ENCODE data around the gene IL4I1. TPM values are rescaled to one million over a fixed set of nuclear protein-coding genes. Genes with fewer than 3 reads are reported as not detected.

IL4I1 gene
- polyA plus RNA-seq, 3 donors = 3.2 to 3.5 (median 3.2) TPM

DNA sequence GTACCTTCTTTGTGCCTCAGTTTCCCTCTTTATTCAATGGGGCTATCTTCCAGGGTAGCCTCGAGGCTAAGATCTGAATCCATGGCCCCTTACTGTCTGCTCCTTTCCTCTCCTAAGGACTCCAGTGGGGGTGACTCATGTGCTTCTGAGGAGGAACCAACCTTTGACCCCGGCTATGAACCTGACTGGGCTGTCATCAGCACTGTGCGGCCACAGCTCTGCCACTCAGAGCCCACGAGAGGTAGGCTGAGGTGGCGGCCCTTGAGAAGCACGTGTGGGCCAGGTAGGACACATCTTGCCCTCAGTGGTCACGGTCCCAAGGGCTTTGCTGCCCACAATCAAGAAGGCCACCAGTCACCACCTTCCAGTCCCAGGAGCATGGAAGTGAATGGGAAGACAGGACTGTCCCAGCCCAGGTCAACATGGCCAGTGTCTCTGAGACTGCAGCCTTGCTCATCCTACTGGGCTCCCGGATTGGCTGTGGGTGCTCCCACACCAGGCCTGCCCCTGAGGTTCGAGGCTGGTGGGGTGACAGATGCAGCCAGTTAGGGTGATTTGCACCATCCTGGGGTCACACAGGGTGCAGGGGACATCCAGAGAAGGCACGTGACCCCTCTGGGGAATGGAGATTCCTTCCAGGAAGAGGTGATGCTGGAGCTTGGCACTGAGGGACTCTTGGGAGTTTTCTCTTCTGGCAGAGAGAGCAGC, 16.4 kb downstream of the IL4I1 start:
- DNase-seq (ENCODE audit: low read depth in 3 of 3, low spot score in 2 of 3) = no peak

DNA sequence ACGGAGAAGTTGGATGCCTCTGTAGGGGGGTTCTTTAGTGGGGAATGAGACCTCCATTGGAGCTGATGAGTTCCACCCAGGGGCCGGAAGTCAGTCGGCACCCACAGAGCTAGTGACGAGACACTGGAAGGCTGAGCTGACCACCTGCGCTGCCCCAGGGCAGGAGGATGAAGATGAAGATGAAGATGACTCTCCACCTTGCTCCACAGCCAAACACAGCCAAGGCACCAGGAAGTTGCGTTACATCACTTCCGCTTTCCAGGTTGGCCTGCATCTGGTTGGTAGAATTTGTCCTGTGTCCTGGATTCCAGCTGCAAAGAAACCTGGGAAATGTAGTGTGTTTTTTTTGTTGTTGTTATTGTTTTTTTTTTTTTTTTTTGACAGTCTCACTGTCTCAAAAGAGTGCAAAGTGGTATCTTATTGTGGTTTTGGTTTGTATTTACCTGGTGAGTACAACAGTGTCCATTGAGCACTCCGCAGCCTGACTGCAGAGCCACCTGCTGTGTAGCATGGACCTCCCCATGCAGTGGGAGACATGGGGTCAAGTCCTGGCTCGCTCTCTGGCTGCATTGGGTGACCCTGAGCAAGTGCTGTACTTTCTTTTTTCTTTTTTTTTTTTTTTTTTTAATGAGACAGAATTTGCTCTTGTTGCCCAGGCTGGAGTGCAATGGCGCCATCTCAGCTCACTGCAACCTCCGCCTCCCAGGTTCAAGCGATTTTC, 17.3 kb downstream of the IL4I1 start:
- DNase-seq (ENCODE audit: low read depth in 3 of 3, low spot score in 2 of 3) = no peak

DNA sequence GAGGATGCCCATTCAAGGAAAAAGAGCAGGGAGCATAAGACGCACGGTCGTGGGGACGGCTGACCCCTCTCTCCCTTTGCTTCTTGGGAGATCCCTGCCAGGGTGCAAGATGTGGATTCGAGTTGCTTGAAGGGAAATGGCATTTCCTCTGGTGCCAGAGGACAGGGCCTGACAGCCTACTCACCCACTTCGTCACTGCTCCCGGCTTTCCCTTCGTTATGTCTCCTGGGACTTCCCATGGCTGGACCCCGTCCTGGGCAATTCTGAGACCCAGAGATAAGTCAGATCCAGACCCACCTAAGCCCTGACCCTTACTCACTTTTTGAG, 18.0 kb downstream of the IL4I1 start:
- no peak for DNase-seq (ENCODE audit: low read depth in 3 of 3, low spot score in 2 of 3)

DNA sequence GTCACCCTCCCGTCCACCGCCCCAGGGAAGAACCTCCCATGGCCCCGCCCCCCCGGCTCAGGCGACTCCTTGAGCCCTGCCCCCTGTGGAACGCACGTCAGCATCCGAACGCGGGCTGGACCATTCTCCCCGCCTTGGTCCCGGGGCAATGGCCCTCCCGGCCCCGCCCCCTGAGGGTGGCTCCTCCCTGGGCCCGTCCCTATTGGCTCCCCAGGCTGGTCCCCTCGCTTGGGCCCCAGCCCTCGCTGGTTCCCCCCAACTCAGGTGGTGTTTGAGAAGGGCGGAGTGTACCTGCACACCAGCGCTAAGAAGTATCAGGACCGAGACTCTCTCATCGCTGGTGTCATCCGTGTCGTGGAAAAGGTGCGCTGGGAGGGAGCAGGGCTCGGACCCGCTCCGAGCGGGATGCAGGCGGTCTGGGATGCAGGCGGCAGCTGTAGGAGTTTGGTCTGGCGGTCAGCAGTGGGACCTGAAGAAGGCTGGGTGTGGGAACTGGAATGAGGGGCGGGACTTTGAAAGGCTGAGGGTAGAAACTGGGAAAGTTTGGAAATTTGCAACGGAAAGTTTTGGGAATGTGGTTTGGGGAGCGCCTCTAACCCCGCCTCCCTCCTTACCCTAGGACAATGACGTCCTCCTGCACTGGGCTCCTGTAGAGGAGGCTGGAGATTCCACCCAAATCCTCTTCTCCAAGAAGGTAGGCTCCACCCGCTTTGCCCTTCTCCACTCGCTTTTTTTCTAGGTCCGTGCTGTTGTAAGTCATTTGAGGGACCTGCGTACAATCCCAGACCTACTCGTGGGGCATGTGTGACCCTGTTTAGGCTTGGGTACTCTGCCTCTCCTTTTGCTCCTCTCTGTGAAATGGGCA, 18.6 kb downstream of the IL4I1 start:
- peak in 2 of 3 donors; percentile 95 to 97 for DNase-seq (ENCODE audit: low read depth in 3 of 3, low spot score in 2 of 3)

DNA sequence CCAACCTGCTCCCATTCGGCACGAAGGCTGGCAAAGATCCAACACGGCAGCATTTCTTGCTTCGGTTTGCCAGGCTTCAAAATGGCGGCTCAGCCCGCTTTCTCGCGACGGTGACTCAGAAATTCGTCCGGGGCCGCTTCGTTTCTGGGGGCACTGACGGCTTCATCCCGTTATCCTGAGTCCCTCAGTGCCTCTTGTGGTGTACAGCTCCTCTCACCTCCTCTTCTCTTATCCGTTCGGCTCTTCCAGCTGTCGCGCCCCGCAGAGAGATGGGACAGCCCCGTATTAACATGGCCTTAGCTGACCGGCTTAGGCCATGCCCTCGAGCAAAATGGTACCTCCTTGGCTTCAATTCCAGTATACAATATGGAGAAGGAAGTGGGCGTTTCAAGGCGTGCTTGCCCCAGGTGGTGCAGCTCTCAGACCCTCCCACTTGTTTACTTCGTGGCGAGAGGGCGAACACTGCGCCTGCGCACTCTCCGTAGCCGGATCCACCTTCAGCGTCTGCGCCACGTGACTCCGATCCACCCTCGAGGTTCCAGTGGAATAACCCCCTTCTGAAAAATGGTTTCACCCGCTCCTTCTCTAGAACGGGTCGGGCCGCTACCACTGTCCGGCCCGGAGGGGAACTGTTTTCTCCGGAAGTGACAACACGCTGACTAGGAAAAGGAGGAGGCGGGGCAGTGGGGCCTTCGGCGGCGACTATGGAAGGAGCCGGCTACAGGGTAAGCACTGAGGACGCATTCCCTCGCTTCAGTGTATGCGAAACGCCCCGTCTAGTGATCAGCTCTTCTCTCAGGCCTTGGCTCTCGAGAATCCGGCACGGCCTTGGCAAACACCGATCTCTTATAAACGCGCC, 19.4 kb downstream of the IL4I1 start, which contains the start of the genes AKT1S1 and TBC1D17:
Gene AKT1S1, minus strand, starts transcription at position 336 of the 859 bp plus-strand sequence. CDS start 4,060 bp downstream, outside the sequence.
Gene TBC1D17, plus strand, starts transcription at position 683 of the 859 bp plus-strand sequence. Its CDS starts 22 bp downstream, at position 705.
- peak; percentile 99 to 100 (median 99) for DNase-seq (ENCODE audit: low read depth in 3 of 3, low spot score in 2 of 3)

DNA sequence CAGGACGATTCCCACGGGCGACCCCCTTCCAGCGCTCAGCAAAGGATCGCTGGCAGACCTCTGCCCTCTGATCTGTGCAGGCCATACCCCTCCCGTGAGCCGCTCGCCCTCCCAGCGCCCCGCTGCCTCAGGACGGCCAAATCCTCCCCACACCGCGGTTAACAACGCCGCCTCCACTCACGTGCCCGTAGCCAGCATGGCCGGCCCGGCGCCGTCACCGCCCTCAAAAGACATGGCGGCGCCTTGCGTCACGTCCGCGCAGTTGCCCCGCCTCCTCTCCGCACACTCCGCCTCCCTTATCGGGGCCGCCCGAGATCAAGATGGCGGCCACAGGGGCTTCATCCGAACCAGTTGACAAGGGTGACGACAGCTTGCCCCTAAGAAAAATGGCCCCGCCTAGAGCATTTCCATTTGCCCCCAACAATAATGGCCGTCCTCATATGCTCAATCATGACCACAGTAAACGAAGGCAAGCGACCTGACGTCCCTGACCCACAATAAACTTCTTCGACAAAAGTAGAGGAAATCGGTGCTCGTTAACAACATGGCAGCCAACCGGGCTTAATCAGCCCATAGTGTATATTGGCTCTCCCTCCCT, 20.2 kb downstream of the IL4I1 start:
- peak; percentile 98 to 100 (median 99) for DNase-seq (ENCODE audit: low read depth in 3 of 3, low spot score in 2 of 3)

DNA sequence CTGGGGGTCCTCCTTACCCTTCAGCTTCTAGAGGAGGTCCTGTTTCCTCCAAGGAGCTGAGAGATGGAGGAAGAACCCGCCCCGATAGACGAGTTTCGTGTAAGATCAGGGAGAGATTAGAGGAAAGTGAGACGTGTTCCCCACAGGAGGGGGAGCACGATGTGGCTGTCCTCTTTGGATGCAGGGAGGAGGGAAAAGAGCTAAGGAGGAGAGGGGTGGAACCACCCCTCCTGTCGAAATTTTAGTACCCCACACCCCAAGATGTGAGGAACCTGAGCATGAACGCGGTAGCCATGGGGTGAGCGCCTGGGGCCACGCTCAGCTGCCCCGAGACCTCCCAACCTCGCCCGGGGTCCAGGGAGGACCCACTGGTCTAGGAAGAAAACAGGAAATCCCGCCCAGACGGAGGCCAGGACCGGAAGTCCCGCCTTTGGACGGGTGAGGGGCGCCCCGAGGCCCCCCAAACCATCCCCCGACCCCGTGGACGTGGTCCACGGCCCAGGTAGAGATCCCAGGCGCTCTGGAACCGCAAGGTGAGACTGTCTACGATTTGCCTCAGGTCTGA, 20.7 kb downstream of the IL4I1 start:
- DNase-seq (ENCODE audit: low read depth in 3 of 3, low spot score in 2 of 3) = no peak

DNA sequence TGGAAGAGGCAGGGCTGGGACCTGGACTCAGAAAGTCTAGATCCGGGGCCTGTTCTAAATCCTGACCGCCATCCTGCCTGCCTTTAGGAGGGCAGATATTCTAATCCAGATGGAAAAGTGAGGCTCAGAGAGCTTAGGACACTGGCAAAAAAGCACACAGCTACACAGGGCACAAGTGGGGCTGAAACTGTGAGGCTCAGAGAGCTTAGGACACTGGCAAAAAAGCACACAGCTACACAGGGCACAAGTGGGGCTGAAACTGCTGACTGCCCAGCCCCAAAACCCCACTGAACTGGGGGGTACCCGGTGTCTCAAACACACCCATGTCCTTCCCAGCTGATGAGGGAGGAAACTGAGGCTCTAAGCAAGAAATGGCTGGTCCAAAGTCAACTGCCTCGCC, 21.5 kb downstream of the IL4I1 start:
- no peak for DNase-seq (ENCODE audit: low read depth in 3 of 3, low spot score in 2 of 3)

DNA sequence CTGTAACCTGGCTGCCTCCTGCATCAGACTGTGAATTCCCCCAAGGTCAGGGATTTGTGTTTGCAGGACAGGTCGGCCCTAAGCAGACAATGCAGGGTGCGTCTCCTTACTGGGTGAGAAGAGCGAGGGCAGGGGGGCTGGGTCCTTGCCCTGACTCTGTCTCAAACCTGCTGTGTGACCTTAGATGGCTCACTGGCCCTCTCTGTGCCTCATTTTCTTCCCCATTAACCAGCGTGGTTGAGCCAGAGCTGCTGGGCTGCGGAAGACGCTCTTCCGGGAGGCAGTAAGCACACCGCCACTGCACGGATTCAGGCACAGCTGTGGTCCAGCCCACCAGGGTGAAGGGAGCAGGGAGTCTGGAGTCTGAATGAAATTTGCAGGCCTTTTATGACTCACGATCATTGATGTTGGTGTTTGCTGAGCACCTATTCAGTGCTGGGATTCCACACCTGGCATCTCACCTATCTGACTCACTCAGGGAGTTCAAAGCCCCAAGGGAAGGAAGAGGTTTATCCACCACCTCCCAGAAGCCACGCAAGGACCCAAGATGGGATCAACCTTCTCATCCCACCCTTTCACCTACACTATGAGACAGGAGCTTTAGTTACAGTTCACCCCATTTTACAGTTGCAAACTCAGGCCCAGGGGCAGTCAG, 22.1 kb downstream of the IL4I1 start:
- DNase-seq (ENCODE audit: low read depth in 3 of 3, low spot score in 2 of 3) = no peak

DNA sequence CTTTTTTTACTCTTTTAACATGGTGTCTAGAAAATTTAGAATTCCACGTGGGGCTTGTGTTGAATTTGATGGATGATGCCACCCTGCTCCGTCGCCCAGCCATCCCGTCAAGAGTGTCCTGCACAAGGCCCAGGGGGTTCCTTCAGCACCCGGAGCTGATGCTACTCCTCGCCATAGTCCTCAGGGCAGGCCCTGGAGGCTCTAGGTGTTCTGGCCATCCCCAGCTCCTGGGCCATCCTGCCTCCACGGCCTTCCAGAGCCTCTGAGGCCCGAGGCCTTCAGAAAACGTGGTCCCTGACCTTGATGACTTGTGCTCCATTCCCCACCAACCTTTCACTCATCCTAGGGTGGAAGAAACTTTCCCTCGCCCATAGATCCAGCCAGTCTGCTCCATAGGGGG, 22.9 kb downstream of the IL4I1 start:
- no peak for DNase-seq (ENCODE audit: low read depth in 3 of 3, low spot score in 2 of 3)

DNA sequence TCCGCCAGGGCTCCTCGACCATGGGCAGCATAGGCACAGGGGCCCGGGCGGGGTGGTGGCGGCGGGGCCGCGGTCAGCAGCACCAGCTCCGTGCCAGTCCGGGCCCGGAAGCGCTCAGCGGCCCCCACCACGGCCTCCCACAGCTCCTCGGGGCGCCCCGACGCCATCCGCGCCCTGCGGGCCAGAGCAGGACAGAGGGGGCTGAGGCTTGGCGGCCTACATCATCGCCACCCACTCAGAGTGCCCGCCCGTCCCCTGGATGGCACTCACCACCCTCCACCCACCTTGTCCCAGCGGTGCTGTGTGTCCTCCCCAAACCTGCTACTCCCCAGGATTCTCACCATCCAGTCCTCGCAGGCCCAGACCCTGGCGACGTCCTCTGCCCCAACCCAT, 23.6 kb downstream of the IL4I1 start:
- DNase-seq (ENCODE audit: low read depth in 3 of 3, low spot score in 2 of 3) = no peak

DNA sequence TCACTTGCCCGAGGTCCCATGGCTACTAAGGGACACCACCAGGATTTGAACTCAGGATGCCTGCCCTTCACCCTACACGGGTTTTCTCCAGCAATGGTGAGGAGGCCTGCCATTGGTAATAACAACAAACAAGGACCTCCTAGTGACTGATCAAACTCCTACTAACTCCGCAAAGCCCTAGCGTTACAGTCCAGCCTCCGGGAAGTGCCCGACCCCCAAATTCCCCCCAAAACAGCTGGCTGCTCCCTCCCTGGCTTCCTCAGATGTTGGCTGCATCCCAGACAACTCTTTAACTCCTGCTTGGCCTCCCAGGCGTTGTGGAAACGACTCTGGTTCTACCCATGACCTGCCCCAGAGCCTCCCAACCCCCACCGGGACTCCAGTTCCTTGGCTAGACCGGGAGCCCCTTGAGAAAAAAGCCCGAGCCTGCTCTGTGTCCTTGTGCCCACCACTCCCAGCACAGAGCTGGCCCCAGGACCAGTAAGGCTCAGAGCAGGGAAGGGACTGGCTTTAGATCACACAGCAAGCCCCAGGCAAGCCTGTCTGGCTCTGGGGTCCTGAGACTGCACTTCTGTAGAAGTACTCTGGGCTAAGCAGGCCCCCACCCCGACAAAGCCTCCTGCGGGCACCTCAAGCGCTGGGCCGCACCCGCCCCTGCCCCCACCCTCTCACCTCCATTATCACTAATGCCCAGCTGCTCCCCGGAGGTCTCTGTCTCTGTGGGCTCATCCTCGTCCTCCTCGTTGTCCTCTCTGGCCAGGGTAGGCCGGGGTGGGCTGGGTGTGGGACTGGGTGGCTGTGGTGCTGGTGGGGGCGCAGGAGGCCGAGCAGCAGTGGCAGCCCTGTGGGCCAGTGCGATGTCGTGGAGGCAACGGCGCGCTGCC, 24.2 kb downstream of the IL4I1 start:
- no peak for DNase-seq (ENCODE audit: low read depth in 3 of 3, low spot score in 2 of 3)

DNA sequence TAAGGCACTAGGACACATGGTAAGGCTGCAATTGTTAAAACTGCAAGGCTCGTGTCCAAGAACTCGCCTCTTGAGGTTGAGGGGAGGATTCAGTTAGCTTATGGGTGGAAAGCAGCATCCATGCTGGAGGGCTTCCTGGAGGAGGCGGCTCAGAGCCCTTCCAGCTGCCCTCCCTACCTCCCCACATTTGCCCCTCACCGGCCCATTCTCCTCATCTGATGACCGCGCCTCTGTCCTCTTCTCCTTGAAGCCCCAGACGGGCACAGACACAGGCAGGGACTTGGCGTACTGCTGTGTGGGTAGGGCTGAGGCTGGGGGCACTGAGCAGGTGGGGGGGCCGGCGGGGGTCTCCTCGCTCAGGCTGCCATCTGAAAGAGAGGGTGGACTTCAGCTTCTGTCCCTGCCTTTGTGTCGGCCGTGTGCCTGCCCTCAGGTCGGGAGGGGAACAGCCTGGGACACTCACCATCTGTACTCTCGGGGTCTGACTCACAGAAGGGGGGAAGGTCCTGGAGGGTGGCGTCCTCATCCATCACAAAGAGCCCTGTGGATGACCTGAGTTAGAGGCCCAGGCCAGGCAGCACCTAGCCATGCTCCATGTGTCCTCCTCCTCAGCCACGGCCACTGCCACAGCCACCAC, 25.2 kb downstream of the IL4I1 start:
- no peak for DNase-seq (ENCODE audit: low read depth in 3 of 3, low spot score in 2 of 3)

DNA sequence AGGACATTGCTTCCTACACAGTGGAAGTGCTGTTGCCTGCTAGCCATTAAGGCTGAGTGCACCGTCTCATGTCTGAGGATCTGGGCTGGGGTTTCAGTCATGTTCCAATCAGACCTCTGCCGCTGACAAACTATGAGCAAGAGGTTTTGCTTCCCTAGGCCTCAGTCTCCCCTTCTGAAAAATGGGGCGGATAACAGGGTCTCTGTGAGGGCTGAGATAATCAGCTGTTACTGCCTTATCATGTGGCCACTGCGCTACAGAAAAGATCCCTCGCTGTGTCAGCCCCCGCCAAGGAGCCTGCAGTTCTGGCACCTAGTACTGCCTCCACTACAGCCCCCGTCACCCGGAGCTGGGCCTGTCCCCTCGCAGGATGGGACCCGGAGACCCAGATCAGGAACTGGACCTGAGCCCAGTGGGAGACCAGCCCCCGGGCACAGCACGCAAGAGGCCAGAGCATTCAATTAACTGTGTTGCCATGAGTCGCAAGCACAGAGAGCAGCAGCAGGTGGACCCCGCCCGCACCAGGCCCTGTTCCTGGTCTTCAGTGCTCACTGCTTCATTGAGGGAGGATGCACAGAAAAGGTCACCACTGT, 26.3 kb downstream of the IL4I1 start:
- no peak for DNase-seq (ENCODE audit: low read depth in 3 of 3, low spot score in 2 of 3)

DNA sequence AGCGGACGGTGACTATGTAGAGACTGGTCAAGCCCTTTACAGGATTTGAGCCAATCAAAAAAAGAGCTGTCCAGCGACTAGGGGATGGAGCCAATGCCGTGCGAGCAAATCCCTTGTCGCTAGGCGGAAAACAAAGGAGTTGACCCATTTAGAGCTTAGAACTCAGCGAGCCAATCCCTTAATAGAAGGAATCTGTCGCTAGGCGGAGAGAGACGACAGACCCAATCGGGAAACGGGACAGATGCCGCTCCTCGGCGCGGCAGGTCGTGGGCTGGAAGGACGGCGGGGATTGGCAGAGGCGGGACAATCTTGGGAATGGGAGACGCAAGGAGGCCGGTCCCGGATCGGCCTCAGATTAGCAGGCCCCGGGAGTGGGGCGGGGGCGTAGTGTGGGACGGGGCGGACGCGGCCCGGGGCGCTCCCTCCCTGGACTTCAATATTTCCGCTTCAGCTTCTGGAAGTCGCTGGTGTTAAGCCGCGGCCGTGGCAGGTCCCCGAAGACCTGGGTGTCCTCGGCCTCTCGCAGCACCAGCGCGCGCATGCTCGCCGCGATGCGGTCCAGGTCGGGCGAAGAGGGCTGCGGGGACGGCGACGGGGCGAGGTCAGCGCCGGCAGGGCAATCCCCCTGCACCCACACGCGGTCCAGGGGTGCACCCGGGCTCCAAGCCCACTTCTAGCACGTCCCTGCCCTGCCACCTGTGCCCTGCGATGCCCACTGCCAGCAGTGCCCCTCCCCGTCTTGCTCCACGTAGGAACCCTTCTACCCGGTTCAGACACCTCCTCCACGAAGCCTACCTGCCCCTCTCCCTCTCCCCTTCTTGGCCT, 27.0 kb downstream of the IL4I1 start:
- DNase-seq (ENCODE audit: low read depth in 3 of 3, low spot score in 2 of 3) = peak; percentile 98 to 99 (median 99)

DNA sequence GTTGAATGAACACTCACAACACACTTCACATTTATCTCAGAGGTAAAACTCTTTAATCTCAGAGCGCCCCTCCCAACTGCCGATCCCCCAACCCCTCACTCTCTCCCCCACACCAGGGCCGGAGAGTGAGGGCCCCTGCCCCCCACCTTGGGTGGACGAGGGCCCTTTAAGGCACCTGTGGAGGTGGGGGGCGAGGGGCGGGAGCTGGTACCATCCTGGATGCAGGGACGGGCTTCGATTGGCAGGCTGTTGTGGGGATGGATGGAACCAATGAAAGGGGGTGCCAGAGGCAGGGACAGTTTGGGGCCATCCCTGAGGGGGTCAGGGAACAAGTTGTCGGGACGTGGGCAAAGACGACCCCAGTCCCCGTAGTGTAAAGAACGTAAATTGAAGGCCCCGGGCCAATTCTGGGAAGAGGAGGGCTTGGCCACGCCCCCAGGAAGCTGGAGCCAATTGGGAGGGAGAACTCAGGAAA, 27.6 kb downstream of the IL4I1 start:
- no peak for DNase-seq (ENCODE audit: low read depth in 3 of 3, low spot score in 2 of 3)

Measured in right renal cortex interstitium (tissue), 3 donors.